Coronary artery (tissue), 2 donors: ENCODE results near the gene ETV1.

ENCODE experiments used
- DNase-seq: peaks from one replicate; pipeline ENCODE4 v3.0.0-alpha.2; 2017; ENCODE audit warnings: low spot score
- H3K27ac ChIP-seq, 2 donors: fragments of 200-600 bp; sonication (generic); one replicate each; pipeline ENCODE4 v1.5.1; 2016 to 2019
- H3K4me3 ChIP-seq: fragments of 200-600 bp; sonication (generic); 2 replicates; pipeline ENCODE4 v1.5.1; 2016; ENCODE audit warnings: mild to moderate bottlenecking, moderate library complexity
- TF ChIP-seq, protein P1 (sequence below): fragments of 200-600 bp; sonication (generic); IDR thresholded peaks from one replicate; pipeline ENCODE4 v1.5.1; 2019; ENCODE audit warnings: antibody characterized with exemption

Gene ETV1

DNA sequence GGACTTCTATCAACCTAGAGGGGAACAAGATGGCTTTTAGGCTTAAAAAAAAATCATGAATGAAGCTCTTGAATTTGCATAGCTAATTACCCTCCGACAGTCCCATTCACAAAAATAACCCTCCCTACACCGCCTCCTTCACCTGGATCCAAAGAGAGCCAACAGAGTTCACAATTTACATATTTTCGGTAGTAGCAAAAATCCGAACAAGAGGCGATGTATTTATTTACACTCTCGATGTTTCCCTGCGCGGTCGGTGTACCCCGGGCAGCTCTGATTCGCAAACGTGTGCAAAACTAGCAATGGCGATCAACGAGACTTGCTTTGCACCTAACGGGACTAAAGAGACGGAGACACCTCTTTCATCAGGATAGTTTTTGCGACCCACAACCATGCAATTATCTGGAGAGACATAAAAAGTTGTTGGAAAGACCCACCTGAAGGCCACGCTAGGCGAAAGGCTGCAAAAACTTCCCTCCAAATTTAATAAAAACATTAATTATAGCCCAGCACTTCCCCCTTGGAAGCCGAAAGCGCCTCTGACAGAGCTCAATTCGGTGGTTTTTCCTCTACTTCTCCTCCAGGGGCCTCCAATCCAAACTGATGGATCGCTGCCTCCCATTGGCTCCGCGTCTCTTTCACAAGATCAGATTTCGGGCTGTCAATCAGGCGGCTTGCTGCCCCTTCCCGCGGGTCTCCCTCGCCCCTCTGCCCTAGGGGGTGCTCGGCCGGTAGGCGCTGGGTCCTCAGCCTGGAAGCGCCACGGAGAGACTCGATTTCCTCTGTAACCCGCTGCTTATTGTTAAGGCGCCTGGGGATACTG, at the start of gene ETV1:
TSS of gene ETV1 (minus strand) at position 541 of the 823 bp plus-strand sequence. CDS start 614 bp downstream, outside the sequence.
- Histone ChIP-seq H3K4me3 (peak within 1 kb of the TSS; percentile 93), H3K27ac (peak within 1 kb of the TSS; percentile 90 to 96)
- TF ChIP-seq, protein P1, sequence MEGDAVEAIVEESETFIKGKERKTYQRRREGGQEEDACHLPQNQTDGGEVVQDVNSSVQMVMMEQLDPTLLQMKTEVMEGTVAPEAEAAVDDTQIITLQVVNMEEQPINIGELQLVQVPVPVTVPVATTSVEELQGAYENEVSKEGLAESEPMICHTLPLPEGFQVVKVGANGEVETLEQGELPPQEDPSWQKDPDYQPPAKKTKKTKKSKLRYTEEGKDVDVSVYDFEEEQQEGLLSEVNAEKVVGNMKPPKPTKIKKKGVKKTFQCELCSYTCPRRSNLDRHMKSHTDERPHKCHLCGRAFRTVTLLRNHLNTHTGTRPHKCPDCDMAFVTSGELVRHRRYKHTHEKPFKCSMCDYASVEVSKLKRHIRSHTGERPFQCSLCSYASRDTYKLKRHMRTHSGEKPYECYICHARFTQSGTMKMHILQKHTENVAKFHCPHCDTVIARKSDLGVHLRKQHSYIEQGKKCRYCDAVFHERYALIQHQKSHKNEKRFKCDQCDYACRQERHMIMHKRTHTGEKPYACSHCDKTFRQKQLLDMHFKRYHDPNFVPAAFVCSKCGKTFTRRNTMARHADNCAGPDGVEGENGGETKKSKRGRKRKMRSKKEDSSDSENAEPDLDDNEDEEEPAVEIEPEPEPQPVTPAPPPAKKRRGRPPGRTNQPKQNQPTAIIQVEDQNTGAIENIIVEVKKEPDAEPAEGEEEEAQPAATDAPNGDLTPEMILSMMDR: no peak
- peak; percentile 85 for DNase-seq

DNA sequence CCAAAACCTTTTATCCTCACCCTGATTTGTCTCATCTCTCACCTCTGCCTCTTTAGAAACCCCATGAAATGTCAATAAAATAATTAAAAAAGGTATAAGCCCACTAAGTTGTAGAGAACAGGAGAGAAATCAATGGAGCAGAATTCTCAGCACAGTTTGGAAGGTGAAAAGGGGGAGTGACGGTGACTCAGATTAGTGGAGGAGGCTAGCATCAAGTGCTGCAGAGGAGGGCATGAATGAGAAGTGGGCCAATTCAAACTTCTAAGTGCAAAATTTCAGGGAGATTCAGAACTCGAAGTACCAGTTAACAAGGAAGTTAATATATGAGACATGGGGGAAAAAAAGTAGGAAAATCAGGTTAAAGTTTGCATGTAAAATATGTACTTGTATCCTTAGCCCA, 34.9 kb upstream of the ETV1 start:
- Histone ChIP-seq H3K27ac (no peak overlapping the region), H3K4me3 (no peak overlapping the region)
- DNase-seq: no peak
- TF ChIP-seq, protein P1: no peak

DNA sequence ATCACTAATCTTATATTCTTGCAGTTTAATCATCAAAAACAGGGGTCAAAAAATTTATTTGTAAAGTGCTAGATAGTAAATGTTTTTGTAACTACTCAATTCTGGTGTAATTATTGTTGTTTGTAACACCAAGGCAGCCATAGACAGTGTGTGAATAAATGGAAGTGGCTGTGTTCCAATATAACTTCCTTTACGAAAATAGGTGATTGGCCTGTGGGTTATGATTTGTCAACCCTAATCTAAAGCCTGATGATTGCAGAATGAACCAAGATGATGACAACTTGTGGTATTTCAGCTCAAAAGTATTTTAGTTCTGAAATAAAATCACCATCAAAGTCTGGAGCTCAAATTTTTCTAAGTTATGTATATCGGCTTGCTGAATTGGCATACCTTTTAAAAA, 34.4 kb upstream of the ETV1 start:
- no peak overlapping the region for H3K27ac ChIP-seq
- TF ChIP-seq, protein P1: no peak
- no peak overlapping the region for H3K4me3 ChIP-seq
- DNase-seq: no peak

DNA sequence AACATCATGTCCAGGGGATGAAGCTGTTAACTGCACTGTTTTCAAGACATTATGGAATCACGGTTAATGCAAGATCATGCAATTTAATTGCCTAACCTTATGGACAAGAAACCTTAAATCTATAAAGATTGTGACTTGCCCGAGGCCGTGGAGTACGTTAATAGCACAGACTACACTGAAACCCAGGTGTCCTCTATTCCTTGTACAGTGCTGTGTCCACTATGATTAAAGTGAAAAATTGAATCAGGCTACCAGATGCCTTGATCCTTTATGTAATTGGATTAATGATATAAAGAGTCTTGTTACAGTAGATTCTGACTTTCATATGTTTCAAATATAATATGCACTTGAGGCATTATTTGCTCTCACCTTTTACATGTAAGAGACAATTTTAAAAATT, 33.9 kb upstream of the ETV1 start:
- Histone ChIP-seq H3K4me3 (no peak overlapping the region), H3K27ac (no peak overlapping the region)
- DNase-seq: no peak
- TF ChIP-seq, protein P1: no peak

DNA sequence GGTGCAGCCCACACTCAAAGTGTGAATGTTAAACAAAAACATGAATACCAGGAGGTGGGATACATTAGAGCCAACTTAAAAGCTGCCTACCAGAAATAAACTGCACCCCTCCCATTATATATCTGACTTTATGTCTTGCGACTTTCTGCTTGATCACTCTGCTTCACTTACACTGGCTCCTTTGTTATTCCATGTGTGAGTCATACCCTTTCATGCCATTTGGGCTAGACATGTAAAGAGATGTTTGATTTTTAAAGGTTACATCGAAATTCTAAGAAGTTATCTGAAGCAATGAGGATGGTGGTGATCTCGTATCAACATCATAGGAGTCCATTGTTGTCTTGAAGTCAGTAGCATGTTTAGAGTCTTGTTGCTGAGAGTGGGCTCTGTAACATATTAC, 31.6 kb upstream of the ETV1 start:
- no peak for DNase-seq
- TF ChIP-seq, protein P1: no peak
- Histone ChIP-seq H3K4me3 (no peak overlapping the region), H3K27ac (no peak overlapping the region)

DNA sequence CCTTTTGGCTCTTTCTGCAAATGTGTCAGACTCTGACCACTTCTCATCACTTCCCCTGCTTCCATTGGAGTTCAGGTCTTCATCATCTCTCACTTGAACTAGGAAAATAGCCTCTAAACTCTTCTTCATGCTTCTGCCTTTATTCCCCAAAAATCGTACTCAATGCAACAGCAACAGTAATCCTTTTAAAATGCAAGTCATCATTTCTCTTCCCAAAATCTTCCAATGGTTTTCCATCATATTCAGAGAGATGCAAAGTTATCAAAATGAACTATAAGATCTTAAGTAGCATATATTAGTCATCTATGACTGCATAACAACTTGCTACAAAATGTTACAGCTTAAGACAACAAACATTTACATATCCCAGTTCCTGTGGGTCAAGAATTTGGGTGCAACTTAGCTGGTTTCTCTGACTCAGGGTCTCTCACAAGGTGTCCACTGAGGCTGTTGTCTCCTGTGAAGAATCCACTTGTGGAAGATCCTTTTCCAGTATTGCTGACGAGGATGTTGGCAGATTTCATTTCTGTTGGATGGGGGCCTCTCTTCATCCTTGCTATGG, 31.0 kb upstream of the ETV1 start:
- Histone ChIP-seq H3K4me3 (no peak overlapping the region), H3K27ac (no peak overlapping the region)
- DNase-seq: no peak
- TF ChIP-seq, protein P1: no peak

DNA sequence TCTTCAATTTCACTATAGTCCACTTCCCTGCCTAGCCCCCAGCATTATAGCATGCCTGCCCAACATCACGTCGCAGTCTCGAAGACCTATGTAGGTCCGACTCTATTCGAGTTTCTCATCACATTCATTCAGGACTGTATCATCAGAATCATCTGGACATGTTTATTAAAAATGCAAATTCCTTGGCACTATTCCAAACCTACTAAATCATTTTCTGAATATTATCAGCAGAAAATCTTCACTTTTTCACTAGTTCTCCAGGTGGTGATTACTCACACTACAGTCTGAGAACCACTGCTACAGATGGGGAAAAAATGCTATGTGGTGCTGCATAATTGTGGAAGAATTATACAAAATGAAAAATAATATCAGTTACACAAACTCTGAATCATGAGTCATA, 29.3 kb upstream of the ETV1 start:
- no peak for DNase-seq
- Histone ChIP-seq H3K27ac (no peak overlapping the region), H3K4me3 (no peak overlapping the region)
- TF ChIP-seq, protein P1: no peak
